HG02759 (cell line): ENCODE data around the gene MARK4.

Experiments used
- ATAC-seq: cut with Tn5 transposase; IDR thresholded peaks from one replicate; pipeline ENCODE4 v1.9.1; 2021; ENCODE audit warnings: mild to moderate bottlenecking, moderate library complexity; ENCODE audit not compliant: unreplicated experiment

Gene MARK4

GRCh38 chr19:45354241-45354842, 103.3 kb downstream of the MARK4 start:
- ATAC-seq = no peak
